ENCODE data around the gene SLC9A3.

SLC9A3 gene

DNA sequence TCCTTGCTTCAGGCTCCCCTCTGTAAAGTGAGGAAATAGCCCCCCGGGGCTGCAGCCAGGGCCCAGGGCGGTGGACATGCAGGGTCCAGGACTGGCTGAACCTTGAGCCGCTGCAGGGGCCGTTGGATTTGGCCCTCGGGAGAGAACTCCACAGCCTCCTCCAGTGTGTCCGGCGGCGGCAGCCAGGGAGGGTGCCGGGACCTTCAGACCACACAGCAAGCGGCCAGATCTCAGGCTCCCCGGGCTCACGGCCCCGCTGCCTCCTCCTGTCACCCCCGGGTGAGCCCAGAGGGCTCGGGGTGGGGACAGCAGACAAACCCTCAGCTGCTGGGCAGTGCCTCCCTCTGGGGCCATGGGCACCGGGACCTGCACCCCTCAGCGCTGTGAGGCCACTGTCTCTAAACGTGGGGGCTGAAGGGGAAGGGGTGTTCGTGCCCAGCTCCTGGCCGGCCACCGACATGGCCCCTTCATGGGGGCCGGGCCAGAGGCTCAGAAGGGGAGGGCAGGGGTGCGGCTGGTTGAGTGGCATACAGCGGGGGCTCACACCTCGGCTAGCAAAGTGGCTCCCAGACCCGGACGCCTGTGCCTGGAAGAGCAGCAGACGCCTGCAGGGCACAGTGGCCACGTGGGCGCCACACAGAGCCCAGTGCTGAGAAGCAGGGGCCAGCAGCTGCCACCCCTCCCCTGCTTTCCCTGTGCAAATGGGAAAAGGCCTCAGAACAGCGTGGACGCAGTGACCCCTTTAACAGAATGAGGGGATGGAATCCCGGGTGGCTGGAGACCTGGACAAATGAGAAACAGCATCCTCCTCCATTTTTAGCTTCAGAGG, 19.7 kb downstream of the SLC9A3 start:
- no peak for DNase-seq

DNA sequence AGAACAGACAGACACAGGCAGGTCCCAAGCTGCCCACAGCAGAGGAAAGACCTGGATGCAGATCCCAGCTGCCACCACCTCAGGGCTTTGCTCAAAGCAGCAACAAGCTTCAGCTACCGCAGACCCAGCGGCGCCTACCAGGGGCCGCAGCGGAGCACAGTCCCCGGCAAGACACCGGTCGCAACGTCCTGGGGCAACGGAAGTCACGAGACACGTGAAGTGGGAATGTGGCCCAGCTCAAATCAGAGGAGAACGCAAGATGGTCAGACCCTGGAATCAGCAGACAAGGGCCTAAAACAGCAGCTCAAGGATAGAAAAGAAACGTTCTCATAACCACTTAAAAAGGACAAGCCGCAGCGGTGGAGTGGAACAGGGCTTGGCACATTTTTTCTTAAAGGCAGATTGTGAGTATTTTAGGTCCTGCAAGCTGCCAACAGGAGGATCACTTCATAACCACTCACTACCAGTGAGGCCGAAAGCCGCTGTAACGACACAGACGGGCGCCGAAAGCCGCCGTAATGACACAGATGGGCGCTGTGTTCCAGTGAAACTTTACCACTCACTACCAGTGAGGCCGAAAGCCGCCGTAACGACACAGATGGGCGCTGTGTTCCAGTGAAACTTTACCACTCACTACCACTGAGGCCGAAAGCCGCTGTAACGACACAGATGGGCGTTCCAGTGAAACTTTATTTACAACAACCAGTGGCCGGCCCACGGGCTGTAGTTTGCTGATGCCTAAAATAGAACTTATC, 21.7 kb downstream of the SLC9A3 start:
- no peak for DNase-seq

DNA sequence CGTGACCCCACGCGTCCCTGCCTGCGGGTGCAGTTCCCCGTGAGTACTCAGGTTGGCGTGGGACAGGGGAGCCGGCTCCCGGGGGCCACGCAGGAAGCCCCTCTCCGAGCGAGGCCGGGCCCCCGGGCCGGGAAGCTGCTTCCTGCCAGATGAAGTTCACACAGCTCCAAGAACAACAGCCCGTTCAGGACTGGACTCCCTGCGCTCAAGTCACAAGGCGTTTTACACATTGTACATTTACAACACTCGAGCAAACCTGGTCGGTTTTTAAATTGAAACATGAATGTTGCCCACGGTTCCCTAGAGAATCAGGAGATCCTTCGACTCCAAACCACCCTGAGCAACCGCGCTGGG, 22.4 kb downstream of the SLC9A3 start:
- no peak for DNase-seq

DNA sequence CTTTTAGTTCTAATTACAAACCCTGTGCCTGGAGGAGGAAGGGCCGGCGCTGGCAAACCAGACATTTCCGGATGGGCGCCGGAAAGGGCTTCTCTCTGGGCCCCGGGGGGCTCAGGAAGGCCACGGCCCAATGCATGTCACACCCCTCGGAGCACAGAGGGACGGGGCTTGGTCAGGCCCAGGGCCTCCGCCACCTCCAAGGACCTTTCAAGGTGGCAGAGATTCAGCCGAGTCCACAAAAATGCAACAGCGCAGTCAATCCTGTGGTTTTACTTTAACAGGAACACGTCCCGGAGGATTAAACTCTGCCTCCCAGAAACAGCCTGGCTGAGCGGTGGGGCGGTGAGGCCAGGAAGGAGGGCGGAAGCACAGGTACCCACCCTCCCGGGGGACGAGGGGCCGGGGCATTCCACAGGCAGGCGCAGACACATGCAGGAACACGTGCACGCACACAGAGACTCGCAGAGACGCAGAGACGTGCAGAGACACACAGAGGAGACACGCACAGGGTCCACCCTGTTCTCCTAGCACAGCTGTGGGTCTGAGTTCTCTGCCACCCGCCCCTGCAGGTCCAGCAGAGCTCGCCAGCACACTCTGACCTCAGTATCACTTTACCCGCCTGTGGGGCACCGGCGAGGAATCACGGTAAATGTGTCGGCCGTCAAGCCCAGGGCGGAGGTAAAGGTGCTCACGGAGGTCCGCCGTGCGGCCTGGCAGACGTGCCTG, 23.0 kb downstream of the SLC9A3 start:
- no peak for DNase-seq

DNA sequence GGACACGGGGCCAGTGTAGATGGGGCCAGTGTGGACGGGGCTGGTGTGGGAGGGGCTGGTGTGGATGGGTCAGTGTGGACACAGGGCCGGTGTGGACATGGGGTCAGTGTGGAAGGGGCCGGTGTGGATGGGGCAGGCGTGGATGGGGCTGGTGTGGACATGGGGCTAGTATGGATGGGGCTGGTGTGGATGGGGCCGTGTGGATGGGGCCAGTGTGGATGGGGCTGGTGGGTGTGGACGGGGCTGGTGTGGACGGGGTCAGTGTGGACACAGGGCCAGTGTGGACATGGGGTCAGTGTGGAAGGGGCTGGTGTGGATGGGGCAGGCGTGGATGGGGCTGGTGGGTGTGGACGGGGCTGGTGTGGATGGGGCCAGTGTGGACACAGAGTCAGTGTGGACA, 23.8 kb downstream of the SLC9A3 start:
- no peak for DNase-seq

DNA sequence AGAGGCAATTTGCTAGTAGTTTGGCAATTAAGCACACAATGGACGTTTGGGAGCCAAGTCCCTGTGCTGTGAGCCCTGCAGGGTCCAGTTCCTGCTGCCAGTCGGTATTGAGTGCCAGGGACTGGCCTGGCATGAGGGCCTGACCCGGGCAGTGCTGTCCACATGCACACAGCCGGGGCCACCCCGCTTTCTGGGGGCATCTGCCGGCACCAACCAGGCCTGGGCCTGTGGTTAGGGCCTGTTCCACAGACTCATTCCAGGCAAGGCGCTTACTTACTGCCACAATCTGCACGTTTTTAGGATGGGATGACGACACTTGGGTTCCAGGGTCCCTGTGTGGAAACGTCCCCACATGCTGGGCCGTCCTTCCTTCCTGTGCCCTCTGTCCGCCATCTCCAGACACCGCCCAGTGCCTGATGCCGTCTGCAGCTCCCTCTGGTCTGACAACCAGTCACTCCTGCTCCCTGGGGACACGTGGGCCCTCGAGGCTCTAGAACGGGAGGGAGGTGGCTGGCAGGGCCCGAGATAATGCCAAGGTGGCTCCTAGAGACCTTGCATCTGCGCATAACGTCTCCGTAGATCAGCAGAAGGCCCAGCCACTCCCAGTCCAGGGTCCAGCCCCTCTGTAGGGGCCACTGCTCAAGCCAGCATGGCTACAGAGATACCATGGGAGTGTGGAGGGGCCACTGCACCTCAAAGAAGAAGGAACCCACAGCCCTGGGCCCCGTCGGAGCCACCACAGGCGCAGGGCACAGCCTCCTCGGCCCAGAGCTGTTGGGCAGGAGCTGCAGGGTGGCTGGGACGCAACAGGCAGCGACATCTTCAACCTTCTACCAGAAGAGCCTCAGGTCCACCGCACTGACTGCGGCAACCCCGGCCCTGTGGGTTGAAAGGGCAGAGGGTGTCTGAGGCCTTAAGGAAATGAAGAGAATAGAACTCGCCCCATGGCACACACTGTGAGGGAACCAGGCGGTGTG, 24.7 kb downstream of the SLC9A3 start:
- DNase-seq = no peak

DNA sequence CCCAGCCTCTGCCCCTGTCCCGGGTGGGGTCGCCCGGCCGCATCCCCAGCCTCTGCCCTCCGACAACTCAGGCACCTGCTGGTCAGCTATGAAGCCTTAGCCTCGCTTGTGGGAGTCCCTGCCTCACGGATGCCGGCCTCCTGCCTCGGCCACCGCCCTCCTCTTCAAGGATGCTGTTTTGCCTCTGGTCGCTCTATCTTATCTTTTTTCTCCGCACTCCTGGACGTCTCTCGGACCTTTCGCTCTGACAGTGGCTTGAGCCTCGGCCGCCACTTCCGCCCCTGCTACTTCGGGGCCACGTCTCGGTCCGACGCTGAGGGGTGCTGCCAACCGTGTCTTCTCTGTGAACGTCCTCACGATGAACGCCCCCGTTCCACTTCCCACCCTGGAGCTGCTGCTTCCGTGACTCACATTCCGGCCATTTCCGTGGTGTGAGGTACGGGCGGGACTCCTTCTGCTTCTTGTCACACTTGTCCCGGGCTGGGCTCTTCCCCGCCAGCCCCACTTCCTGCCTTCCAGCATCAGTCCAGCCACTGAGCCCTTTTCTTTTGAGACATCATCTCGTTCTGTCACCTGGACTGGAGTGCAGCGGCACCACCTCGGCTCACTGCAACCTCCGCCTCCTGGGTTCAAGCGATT, 26.3 kb downstream of the SLC9A3 start:
- DNase-seq = no peak

DNA sequence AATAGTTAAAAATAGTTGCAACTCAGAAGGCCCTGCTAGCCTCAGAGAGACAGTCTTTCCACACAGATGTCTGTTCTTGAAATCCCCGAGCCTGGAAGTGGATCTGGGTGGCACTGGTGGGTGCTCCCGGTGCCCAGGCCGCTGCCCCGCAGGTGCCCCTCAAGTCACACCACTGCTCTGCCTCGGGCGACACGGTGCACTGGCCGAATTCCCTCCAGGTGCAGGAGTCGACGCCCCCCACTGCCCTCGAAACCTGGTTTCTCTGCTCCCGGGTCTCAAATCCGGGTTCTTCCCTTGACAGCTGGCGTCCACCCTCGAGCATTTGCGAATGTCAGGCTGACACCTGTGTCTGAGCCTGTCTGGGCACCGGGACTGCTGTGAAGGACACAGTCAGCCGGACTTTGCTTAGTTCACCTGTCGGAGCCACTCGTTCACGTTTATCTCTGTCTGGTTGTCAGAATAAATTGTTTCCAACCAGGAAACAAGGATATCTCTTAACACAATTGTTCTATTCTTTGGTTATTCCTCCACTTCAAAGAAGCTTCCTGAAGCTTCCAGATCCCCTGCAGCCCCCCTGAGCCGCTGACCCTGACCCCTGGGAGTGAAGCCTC, 27.1 kb downstream of the SLC9A3 start:
- DNase-seq = no peak

DNA sequence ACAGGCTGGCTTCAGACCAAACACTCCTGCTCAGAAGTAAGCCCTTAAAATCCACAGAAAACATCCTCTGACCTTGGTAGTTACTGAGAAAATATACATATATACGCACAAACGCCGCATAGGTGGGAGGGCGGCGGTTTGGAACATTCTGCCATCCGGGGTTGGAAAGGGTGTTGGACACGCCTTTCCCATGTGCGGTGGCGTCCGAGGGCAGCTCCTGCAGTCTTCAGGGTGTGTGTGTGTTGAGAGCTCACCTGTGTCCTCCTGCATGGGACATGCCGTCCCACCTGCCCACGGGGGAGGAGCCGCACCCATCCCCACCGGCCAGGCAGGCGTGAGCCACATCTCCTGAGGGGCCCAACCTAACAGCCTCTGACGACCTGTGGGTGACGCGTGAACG, 28.2 kb downstream of the SLC9A3 start:
- no peak for DNase-seq

DNA sequence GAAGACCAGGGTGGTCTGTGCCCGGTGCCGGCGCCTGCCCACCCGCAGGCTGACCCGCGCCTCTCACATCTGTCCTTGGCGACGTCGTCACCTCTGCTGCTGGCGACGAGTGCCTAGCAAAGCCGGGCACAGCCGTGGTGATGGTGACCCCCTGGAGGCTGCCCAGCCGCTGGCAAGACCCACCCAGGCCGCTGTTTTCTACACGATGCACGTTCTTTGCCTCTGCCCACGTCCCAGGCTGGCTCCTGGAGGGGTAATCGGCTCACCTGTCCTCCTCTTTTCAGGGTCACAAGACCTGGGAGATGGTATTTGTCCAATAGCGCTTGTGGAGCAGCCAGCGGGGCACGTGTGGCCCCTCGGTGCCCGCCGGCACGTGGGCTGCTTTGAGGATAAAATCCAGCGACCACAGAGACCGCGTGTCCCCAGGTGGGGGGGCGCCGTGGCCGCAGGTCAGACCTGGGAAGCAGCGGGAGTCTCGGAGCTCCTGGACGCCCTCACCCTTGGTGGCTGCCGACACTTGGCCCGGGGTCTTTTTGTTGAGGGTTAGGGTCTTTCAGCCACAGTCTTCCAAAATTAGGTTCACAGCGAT, 29.5 kb downstream of the SLC9A3 start:
- no peak for DNase-seq

DNA sequence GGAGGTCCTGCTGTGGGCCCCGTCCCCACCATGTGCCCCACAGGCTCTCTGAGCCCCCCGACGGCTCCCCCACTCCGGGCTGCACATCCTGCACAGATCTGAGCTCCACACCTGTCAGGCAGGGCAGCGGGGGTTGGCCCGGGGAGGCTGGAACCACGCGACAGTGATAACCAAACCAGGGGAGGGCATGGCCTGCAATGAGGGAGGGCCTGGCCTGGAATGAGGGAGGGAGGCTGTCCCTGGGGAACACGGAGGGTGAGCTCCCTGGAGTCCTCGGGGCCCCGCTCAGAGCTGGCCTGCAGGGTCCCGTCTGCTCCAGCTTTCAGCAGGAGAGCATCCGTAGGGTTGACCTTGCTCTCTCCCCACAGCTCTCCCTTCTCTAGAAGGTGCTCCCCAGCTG, 30.5 kb downstream of the SLC9A3 start:
- DNase-seq = no peak

DNA sequence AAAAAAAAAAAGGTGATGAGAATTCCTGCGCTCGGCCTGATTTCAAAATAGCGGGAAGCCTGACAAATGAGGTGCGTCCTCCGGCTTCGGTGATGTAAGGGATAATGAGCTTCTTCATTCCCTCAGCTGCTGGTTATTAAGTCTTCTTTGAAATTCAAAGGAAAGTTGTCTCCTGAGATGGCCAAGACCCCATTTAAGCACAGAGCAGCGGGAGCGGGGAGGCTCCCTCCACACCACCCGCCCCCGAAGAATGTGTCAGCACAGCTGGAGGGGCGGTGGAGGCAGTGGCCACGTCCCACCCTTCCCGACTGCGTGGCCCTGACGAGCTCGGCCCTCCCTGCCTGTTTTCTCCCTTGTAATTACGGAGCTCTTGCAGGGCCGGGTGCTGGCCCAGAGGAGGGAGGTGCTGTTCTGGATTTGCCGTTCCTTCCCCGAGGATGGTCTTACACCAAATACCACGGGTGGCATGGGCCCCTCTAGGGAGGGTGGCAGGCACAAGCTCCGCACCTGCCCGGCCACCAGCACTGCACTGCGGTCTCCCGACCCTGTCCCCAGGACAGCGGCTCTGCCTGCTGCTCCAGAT, 31.0 kb downstream of the SLC9A3 start:
- no peak for DNase-seq

DNA sequence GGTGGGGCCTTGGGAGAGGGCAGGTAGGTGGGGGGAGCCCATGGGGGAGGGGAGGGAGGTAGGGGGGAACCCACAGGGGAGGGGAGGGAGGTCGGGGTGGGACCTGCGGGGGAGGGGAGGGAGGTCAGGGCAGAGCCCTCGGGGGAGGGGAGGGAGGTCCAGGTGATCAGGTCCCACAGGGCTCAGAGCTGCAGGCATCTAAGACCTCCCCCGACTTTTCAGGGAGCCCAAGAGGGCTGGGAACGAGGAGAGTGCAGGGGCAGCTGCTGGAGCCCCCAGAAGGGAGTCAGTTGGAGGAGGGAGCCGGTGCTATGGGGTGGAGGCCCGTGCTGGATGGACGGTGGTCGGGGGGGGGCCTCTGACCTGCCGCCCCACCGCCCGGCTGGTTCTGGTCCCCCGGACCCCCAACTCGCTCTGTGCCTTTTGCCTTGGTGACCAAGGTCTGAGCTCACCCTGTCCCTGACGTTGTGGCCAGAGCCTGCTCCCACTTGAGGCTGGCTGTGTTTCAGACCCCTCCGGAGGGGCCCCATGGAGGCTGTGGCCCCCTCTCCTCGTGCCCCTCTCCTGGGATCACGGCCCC, 31.8 kb downstream of the SLC9A3 start:
- no peak for DNase-seq

DNA sequence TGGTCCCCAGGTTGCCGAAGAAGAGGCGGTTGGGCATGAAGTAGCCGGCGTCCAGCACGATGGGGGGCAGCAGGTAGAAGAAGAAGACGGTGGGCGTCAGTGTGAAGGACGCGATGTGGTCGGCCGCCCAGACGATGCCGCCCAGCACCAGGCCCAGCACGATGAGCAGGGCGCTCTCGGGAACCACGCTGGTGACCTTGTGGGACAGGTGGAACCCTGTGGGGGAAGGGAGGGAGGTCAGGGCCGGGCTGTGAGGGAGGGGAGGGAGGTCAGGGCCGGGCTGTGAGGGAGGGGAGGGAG, 32.4 kb downstream of the SLC9A3 start:
- no peak for DNase-seq

DNA sequence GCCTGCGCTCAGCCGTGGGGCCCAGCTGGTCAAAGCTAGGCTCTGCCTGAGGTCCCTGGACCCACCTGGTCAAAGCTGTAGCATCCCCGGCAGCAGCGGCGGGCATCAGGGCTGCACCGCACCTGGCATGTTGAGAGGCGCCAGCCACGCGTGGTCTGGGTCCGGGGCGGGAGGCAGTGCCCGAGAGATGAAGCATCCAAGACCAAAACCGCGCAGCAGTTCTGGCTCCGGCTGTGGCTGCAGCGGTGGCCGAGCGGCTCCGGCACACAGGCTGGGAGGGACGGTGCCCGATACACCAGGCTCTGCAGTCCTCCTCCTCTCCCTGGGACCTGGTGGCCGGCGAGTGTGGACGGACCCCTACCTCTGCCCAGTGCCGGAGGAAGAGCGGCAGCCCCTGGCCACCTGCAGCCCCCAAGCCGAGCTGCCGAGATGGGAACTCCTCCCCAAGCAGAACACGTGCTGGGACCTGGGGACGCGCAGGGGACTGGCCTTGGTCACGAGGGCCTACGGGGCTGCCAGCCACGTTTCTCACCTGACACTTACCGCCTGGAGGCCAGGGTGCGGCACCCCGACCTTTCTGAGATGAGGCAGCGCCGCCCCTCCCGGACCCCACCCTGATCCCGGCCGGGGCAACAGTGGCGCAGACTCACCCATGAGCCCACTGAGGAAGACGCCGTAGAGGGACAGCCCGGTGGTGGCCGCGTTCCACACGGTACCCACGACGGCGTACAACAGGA, 33.0 kb downstream of the SLC9A3 start:
- no peak for DNase-seq

DNA sequence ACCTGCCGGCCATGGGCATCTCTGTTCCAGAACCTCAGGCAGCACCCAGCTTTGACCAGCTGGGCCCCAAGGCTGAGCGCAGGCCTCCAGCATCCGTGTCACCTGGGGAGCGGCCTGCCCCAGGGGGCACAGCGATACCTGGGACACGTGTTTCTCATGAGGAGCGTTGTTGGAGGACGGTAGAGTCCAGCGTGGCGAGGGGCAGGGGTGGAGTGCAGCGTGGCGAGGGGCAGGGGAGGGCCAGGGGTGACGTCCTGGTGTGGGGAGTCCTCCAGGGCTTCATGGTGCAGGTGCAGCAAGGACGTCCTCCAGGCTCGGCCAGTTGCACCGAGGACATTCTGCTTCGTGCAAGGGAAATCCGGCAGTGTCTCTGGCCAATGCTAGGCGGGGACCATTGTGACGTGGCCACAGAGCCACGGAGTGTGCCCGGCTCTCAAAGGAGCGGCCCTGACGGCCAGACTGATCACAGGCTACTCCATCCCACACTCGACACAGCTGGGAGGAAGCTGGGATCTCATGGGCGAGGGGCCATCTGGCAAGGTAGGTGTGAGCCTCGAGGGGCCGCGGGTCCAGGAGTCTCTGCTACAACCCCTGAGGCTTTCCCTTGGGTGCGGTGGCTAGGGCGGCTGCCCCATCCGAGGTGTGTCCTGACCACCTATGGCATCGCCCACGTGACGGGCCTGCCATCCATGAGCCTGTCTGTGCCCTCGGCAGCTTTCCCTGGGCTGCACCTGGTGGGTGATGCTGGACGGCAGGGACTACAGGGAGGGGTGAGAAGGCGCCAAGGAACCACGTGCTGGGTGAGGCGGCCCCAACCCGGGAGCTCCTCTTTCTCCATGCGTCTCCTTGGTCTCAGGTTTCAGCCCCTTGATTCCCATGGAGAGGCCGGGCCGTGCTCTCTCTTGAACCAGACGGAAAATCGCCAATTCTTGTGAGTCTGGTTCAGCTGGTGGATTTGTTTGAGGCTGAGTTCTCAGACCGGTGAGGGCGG, 33.8 kb downstream of the SLC9A3 start:
- no peak for DNase-seq

DNA sequence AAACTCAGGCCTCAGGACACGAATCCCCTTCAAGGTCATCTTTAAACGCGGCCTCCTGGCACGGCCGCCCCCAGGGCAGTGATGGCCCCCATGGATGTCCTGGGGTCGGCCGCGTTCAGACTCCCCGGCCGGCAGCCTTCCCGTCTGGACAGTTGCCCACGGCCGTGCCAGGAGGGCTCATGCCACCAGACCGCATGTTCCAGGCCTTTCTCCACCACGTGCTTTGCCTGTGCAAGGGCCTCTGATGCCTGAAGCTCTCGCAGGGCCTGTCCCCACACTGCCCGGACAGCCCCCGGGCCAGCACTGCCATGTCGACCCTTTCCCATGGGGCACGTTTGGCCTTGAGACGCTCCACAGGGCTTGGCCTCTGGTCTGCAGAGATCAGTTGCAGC, 34.6 kb downstream of the SLC9A3 start:
- DNase-seq = no peak

Measured in stimulated activated CD4-positive, alpha-beta T cell treated with anti-CD3 and anti-CD28 coated beads, Interleukin-2, amount 100 ng/mL, for 48 hours (primary cell).